Activated naive CD8-positive, alpha-beta T cell treated with anti-CD3 and anti-CD28 coated beads, Interleukin-2, amount 10 ng/mL, durations not matched to agents 7 days and 5 days (primary cell): ENCODE measurements around the gene USHBP1. TPM values are rescaled to one million over a fixed set of nuclear protein-coding genes. Genes with fewer than 3 reads are reported as not detected.
A peak's percentile ranks its signal among the peaks of the same experiment; 100 is the strongest.

Source experiments
- ATAC-seq: fragments of 150-1000 bp; cut with Tn5 transposase; one replicate; pipeline ENCODE4 v1.10.0; 2021; ENCODE audit warnings: low read depth, moderate library complexity
- POLR2A ChIA-PET: fragments of 350-600 bp; sonication (Branson Sonifier 250); formaldehyde crosslinking; loops from one replicate; lab custom pipeline; 2021; ENCODE audit warnings: antibody characterized with exemption; lab: Charles Lee
- DNase-seq: peaks from one replicate; pipeline ENCODE4 v3.0.0; 2021
- H3K27ac Mint-ChIP-seq: one replicate; pipeline ENCODE4 v1.8.0; 2022; ENCODE audit warnings: mild to moderate bottlenecking, mixed read lengths
- H3K27me3 Mint-ChIP-seq: one replicate; pipeline ENCODE4 v1.8.0; 2022; ENCODE audit warnings: mild to moderate bottlenecking, moderate library complexity, mixed read lengths
- H3K36me3 Mint-ChIP-seq: one replicate; pipeline ENCODE4 v1.8.0; 2021; ENCODE audit warnings: mild to moderate bottlenecking, mixed read lengths
- H3K4me1 Mint-ChIP-seq: one replicate; pipeline ENCODE4 v1.8.0; 2021; ENCODE audit warnings: mixed read lengths
- H3K4me3 Mint-ChIP-seq: one replicate; pipeline ENCODE4 v1.8.0; 2022; ENCODE audit warnings: mild to moderate bottlenecking, moderate library complexity, mixed read lengths
- H3K9me3 Mint-ChIP-seq: one replicate; pipeline ENCODE4 v1.8.0; 2021; ENCODE audit warnings: mixed read lengths
- total RNA-seq, 2 experiments: library from RNA; stranded (reverse); gene quantifications; one replicate each; pipeline ENCODE4 v1.2.3, GENCODE V29; 2021

USHBP1 gene
- total RNA-seq, 2 experiments from 2014 or later, result not detected

GRCh38 chr19:17248011-17248776, 16.4 kb downstream of the USHBP1 start:
- Mint-ChIP-seq H3K9me3 (no peaks in the 10 kb centered on the region), H3K36me3 (no peaks in the 10 kb centered on the region), H3K4me1 (peaks cover 3% of the 10 kb centered on the region), H3K27ac (no peak overlapping the region), H3K27me3 (peaks cover 22% of the 10 kb centered on the region), H3K4me3 (no peak overlapping the region)
- DNase-seq, result no peak
- POLR2A ChIA-PET, result no interaction called here
- no peak for ATAC-seq

- H3K36me3 Mint-ChIP-seq, result no peaks in the 10 kb centered on the region
- no peak for ATAC-seq
- POLR2A ChIA-PET, result no interaction called here
Measured at GRCh38 chr19:17246681-17247425, 17.7 kb downstream of the USHBP1 start.

DNA sequence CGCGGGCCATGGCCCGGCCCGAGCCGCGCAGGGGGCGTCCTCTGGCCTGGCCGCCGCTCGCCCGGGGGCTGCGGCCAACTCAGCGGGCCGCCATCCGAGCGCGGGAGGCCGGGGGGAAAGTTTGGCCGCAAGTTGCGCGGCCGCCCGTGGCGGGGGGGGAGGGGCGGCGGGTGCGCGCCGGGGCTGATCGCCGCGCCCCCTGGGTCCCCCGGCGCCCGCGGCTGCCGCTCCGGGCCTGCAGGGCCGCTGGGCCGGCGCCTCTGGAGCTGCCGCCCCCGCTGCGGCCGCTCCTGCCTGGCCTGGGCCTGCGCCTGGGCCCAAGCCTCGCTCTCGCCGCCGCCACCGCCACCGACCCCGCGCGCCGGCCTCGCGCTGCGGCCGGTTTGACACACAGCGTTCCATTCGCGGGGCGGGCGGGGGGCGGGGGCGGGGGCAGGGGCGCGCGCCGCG, 19.0 kb downstream of the USHBP1 start, which contains the start of gene NR2F6:
Gene NR2F6 (minus strand): TSS at position 385 of the 450 bp plus-strand sequence. CDS start 699 bp downstream, outside the sequence.
- no peaks in the 10 kb centered on the region for H3K9me3 Mint-ChIP-seq
- H3K36me3 Mint-ChIP-seq, result no peaks in the 10 kb centered on the region
- peaks cover 3% of the 10 kb centered on the region for H3K4me1 Mint-ChIP-seq
- POLR2A ChIA-PET, result no interaction called here
- ATAC-seq (peak; percentile 13), DNase-seq (no peak)
- peak within 1 kb of the TSS; percentile 93 for H3K4me3 Mint-ChIP-seq
- H3K27me3 Mint-ChIP-seq, result peaks cover 27% of the 10 kb centered on the region
- H3K27ac Mint-ChIP-seq, result peak within 1 kb of the TSS; percentile 61

More at GRCh38 chr19:17246681-17247425, 17.7 kb downstream of the USHBP1 start:
- peak overlapping the region; percentile 61 for H3K27ac Mint-ChIP-seq
- H3K27me3 Mint-ChIP-seq, result peaks cover 22% of the 10 kb centered on the region
- peak overlapping the region; percentile 60 for H3K4me3 Mint-ChIP-seq
- no peaks in the 10 kb centered on the region for H3K9me3 Mint-ChIP-seq
- H3K4me1 Mint-ChIP-seq, result peaks cover 3% of the 10 kb centered on the region
- no peak for DNase-seq

DNA sequence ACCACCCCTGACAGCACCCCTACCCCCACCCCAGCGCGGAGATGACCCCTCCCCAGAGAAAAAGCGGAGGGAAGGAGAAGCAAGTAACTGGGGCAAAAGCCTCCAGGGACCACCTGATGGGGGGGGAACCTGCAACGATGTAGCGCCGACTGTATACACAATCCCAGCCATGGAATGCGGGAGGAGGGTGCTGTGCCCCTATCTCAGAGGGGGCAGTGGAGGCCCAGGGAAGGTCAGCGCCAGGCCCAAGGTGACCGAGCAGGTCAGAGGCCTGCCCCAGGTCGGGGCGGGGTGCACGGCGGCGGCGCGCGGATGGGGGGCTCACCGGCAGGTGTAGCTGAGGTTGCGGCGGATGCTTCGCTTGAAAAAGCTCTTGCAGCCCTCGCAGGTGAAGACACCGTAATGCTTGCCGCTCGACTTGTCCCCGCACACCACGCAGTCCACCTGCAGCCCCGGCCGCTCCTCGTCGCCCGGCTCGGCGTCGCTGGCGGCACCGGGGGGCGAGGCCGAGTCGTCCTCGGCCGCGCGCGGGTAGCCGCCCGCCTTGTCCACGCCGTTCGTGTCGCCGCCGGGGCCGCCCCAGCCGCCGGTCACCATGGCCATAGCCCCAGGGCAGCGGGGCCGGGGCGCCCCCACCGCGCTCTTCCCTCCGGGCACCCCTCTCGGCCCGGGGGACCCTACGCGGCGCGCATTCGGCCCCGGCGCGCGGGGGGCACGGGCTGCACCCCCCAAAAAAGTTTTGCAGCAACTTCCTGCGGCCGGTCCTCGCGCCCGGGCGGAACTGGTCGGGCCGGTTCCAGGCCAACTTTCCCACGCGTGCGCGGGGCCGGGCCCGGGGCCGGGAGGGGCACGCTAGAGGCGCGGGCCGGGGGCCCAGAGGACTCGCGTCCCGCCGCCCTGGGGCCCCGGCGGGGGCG, 19.7 kb downstream of the USHBP1 start:
- peaks cover 3% of the 10 kb centered on the region for H3K4me1 Mint-ChIP-seq
- ATAC-seq (no peak), DNase-seq (peak; percentile 51)

DNA sequence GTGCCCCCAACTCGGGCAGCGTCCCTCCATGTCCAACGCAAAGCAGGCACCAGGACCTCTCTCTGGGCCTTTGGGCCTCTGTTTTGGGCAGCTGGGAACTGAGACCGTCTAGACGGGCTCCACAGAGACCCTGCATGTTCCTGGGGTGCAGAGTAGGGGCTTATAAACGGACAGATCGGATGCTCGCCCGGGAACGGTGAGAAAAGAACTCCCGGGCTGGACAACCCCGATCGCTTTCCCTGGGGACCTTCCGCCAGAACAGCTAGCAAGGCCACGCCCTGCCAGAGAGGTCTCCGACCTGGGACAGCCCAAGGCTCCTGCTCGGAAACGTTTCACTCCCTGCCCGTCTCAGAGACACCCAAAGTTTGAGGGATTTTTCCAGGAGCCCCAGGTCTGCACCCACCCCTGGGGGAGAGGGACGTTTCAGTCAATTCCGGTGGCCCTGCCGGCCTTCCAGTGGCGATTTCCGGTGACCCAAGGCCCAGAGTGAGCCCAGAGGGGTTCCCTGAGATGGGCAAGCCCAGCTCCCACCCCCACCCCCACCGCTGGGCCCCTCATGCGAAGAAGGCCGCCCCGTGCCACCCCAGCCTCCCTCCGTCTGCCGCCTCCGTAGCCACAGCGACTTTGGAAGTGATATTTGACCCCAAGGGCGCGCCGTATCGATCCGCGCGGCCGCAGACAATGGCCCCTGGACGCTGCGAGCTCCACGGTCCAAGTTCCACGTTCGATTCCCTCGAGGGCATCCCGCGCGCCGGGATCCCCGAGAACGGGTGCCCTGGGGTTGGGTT, 20.5 kb downstream of the USHBP1 start:
- DNase-seq (no peak), ATAC-seq (no peak)
- Mint-ChIP-seq H3K27ac (no peak overlapping the region), H3K4me3 (peak overlapping the region; percentile 28), H3K36me3 (no peaks in the 10 kb centered on the region), H3K27me3 (peaks cover 27% of the 10 kb centered on the region), H3K4me1 (peaks cover 3% of the 10 kb centered on the region), H3K9me3 (no peaks in the 10 kb centered on the region)
- POLR2A ChIA-PET, result interaction anchor here (0.9 kb wide), 1 partner anchor 29 kb away, joined by 3 read pairs; the partner anchor contains the start of gene USE1

More for the DNA sequence above, 19.7 kb downstream of the USHBP1 start:
- no peaks in the 10 kb centered on the region for H3K36me3 Mint-ChIP-seq
- no peaks in the 10 kb centered on the region for H3K9me3 Mint-ChIP-seq
- peaks cover 27% of the 10 kb centered on the region for H3K27me3 Mint-ChIP-seq
- POLR2A ChIA-PET, result no interaction called here
- no peak overlapping the region for H3K27ac Mint-ChIP-seq
- H3K4me3 Mint-ChIP-seq, result peak overlapping the region; percentile 28

DNA sequence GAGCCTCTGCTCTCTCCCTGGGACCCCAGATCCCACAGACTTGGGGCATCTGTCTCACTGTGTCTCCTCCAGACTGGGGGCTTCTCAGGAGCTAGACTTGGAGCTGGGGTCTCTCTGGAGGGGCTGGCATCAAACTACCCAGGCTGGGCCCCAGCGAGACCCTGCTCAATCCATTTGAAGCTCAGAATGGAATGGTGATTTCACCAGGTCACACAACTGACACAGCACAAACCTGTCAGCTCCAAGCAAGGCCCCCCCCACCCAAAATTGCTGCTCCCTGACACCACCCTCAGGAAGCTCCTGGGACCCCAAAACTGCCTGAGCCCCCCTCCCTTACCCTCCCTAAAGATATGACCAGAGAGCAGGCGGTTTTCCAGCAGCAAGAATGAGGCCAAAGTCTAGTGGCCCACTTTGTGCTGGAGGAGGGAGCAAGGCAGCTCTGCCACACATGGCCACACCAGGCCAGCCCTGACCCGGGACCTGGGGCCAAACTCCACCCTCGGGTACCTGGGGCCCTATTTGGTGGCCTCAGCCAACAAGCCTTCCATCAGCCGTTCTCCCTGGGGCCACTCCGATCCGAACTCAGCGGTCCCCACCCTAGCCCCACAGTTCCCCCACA, 21.2 kb downstream of the USHBP1 start:
- ATAC-seq (no peak), DNase-seq (no peak)
- peaks cover 3% of the 10 kb centered on the region for H3K4me1 Mint-ChIP-seq
- no peaks in the 10 kb centered on the region for H3K36me3 Mint-ChIP-seq
- H3K4me3 Mint-ChIP-seq, result no peak overlapping the region
- no peaks in the 10 kb centered on the region for H3K9me3 Mint-ChIP-seq
- H3K27me3 Mint-ChIP-seq, result peaks cover 26% of the 10 kb centered on the region
- POLR2A ChIA-PET, result interaction anchor here (0.9 kb wide), 1 partner anchor 28 kb away, joined by 3 read pairs; the partner anchor contains the start of gene USE1
- no peak overlapping the region for H3K27ac Mint-ChIP-seq

GRCh38 chr19:17242431-17243208, 21.9 kb downstream of the USHBP1 start:
- H3K27ac Mint-ChIP-seq, result no peak overlapping the region
- no peaks in the 10 kb centered on the region for H3K36me3 Mint-ChIP-seq
- POLR2A ChIA-PET, result no interaction called here
- peaks cover 23% of the 10 kb centered on the region for H3K27me3 Mint-ChIP-seq
- DNase-seq, result no peak
- ATAC-seq, result no peak
- H3K4me3 Mint-ChIP-seq, result no peak overlapping the region
- H3K9me3 Mint-ChIP-seq, result no peaks in the 10 kb centered on the region
- peaks cover 3% of the 10 kb centered on the region for H3K4me1 Mint-ChIP-seq

DNA sequence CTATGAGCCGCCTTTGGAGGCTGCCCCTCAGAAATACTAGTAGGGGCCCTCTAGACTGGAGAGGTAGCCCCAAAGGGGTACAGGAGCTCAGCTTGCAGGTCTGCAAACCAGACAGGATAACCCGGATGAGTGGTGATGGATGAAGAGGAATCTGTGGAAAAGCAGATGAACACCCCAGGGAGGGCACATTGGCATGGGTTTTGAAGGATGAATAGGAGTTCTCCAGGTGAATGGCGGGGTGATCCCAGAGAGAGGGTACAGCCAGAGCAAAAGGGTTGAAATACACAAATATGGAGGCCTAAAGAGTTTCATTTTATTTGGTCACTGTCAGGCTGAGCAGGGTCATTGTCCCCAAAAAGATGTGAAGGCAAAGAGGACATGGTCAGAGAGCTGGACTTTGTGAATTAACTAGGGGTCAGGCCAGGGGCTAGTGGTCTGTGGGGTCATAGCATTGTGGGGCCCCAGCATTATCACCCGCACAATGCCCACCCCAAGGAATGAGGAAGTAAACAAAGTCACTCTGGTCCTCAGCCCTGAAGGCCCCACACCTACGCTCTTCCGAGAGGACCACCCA, 23.6 kb downstream of the USHBP1 start:
- no peaks in the 10 kb centered on the region for H3K36me3 Mint-ChIP-seq
- POLR2A ChIA-PET, result interaction anchor here (0.6 to 2.0 kb wide), 3 partner anchors 14 to 89 kb away, joined by 3 to 8 read pairs (median 4); partner anchors contain the start of gene OCEL1

GRCh38 chr19:17240062-17240752, 24.3 kb downstream of the USHBP1 start:
- DNase-seq (no peak), ATAC-seq (no peak)
- Mint-ChIP-seq H3K36me3 (no peaks in the 10 kb centered on the region), H3K9me3 (no peaks in the 10 kb centered on the region), H3K4me1 (peaks cover 1% of the 10 kb centered on the region), H3K27me3 (peaks cover 15% of the 10 kb centered on the region), H3K27ac (no peak overlapping the region), H3K4me3 (no peak overlapping the region)
- POLR2A ChIA-PET, result interaction anchor here (0.6 to 2.0 kb wide), 3 partner anchors 14 to 88 kb away, joined by 3 to 8 read pairs (median 4); partner anchors contain the start of gene OCEL1

More for the DNA sequence above, 23.6 kb downstream of the USHBP1 start:
- DNase-seq (no peak), ATAC-seq (no peak)
- Mint-ChIP-seq H3K9me3 (no peaks in the 10 kb centered on the region), H3K4me1 (peaks cover 1% of the 10 kb centered on the region), H3K27ac (no peak overlapping the region), H3K4me3 (no peak overlapping the region), H3K27me3 (peaks cover 15% of the 10 kb centered on the region)
